ENCODE data around the gene CISTR.

DNA sequence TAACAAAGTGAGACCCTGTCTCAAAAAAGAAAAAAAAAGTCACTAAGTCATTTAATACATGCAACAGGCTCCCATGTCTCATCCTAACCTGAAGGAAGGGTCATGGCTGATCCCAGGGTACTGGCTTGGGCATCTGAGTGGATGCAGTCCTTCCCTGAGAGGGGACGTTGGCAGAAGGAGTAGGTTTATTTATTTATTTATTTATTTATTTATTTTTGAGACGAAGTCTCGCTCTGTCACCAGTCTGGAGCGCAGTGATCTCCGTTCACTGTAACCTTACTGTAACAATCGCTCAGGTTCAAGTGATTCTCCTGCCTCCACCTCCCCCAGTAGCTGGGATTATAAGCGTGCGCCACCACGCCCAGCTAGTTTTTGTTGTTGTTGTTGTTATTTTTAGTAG lies 17.4 kb downstream of the CISTR start:
- TF ChIP-seq, protein P1, sequence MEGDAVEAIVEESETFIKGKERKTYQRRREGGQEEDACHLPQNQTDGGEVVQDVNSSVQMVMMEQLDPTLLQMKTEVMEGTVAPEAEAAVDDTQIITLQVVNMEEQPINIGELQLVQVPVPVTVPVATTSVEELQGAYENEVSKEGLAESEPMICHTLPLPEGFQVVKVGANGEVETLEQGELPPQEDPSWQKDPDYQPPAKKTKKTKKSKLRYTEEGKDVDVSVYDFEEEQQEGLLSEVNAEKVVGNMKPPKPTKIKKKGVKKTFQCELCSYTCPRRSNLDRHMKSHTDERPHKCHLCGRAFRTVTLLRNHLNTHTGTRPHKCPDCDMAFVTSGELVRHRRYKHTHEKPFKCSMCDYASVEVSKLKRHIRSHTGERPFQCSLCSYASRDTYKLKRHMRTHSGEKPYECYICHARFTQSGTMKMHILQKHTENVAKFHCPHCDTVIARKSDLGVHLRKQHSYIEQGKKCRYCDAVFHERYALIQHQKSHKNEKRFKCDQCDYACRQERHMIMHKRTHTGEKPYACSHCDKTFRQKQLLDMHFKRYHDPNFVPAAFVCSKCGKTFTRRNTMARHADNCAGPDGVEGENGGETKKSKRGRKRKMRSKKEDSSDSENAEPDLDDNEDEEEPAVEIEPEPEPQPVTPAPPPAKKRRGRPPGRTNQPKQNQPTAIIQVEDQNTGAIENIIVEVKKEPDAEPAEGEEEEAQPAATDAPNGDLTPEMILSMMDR (IDR thresholded peaks at IDR 0.05; ENCODE audit: poor library complexity) = no peak
- TF ChIP-seq EZH2phosphoT487 (IDR thresholded peaks at IDR 0.05; ENCODE audit: low read depth, severe bottlenecking, unreplicated experiment) (no peak), EZH2 (IDR thresholded peaks at IDR 0.05; ENCODE audit: borderline replicate concordance) (no peak)

Measured in hepatocyte (in vitro differentiated cells).